Pancreas (tissue), 10 donors: ENCODE results near the gene TRERF1. TPM values are rescaled to one million over a fixed set of nuclear protein-coding genes. Genes with fewer than 3 reads are reported as not detected.

Experiments
- ATAC-seq, 4 donors: fragments of 200-7000 bp; cut with Tn5 transposase; one replicate each; pipeline versions ENCODE4 v1.8.0 to v1.9.1; 2020; ENCODE audit warnings: mild to moderate bottlenecking in 4 of 4, moderate library complexity in 4 of 4
- DNase-seq, 6 donors: peaks; one replicate each; pipeline ENCODE4 v3.0.0-alpha.2; 2020
- FAIRE-seq: peaks from 2 replicates; lab custom pipeline; 2012; peaks lifted over from hg19 to GRCh38; lab: Jason Lieb, UNC
- H3K27ac ChIP-seq, 4 donors: fragments of 200-600 bp; sonication (generic); 1 replicate in 3 of 4; 2 replicates in 1 of 4; pipeline versions ENCODE4 v1.5.0 to v1.8.0; 2020
- H3K27me3 ChIP-seq, 4 donors: fragments of 200-600 bp; one replicate each; pipeline ENCODE4 v1.8.0; 2021
- H3K36me3 ChIP-seq, 3 donors: fragments of 200-600 bp; sonication (generic) in 1 of 3; one replicate each; pipeline versions ENCODE4 v1.5.0 to v1.8.0; 2020 to 2021
- H3K4me1 ChIP-seq, 3 donors: fragments of 200-600 bp; one replicate each; pipeline ENCODE4 v1.8.0; 2021
- H3K4me3 ChIP-seq, 4 donors: fragments of 200-600 bp; sonication (generic) in 2 of 4; one replicate each; pipeline versions ENCODE4 v1.5.0 to v1.8.0; 2020 to 2021
- H3K9me3 ChIP-seq, 4 donors: fragments of 200-600 bp; one replicate each; pipeline ENCODE4 v1.8.0; 2021
- WGBS, 2 donors: extraction: QIAGEN DNeasy Blood & Tissue Kit; methylation state at CpG; one replicate each; pipeline ENCODE4 v1.1.7; 2013; 5-methylcytosine and 5-hydroxymethylcytosine counted together
- intact Hi-C, 3 donors: fragments of 100-400 bp; cut with DNase I; formaldehyde crosslinking; loops; one replicate each; pipeline versions ENCODE4 v1.11.1 to v1.14.2; 2022
- polyA plus RNA-seq, 2 donors: library from polyadenylated mRNA; stranded (reverse); fragments of 200-250 nt; gene quantifications; one replicate each; pipeline ENCODE4 v1.2.3, GENCODE V29; 2013
- total RNA-seq, 6 donors: library from RNA; stranded (reverse); fragmentation: NEBNext Ultra II Directional in 4 of 6; extraction: Animal tissue kit (Norgen Biotek cat#: 25700) in 4 of 6; gene quantifications; one replicate each; pipeline versions ENCODE4 v1.2.1 to v1.2.4, GENCODE V29; 2021 to 2023
- TF ChIP-seq, protein P1 (sequence below), 4 donors: fragments of 200-600 bp; sonication (generic) in 3 of 4; IDR thresholded peaks; one replicate each; pipeline versions ENCODE4 v1.5.0 to v1.8.0; 2021; ENCODE audit warnings: antibody characterized with exemption in 4 of 4
- donor health status: healthy with polysubstance abuse.
- donor health status: DM: no; HTN: no; CAD: no; lungs with moderate emphysema.
- donor health status: DM: no; HTN: no; CAD: no.
- donor health status: control.
- donor health status: control.
- donor health status: Bipolar disorder and iron deficiency.
- donor health status: DM: yes; HTN: yes; CAD: no.
- donor health status: DM: no; HTN: no; CAD: no.
- donor health status: DM: no; HTN: no; CAD: no.
- donor health status: DM: yes; HTN: yes; CAD: no.

TRERF1 gene
- total and polyA plus RNA-seq, 8 donors, result 0.94 to 2.5 (median 1.5) TPM

DNA sequence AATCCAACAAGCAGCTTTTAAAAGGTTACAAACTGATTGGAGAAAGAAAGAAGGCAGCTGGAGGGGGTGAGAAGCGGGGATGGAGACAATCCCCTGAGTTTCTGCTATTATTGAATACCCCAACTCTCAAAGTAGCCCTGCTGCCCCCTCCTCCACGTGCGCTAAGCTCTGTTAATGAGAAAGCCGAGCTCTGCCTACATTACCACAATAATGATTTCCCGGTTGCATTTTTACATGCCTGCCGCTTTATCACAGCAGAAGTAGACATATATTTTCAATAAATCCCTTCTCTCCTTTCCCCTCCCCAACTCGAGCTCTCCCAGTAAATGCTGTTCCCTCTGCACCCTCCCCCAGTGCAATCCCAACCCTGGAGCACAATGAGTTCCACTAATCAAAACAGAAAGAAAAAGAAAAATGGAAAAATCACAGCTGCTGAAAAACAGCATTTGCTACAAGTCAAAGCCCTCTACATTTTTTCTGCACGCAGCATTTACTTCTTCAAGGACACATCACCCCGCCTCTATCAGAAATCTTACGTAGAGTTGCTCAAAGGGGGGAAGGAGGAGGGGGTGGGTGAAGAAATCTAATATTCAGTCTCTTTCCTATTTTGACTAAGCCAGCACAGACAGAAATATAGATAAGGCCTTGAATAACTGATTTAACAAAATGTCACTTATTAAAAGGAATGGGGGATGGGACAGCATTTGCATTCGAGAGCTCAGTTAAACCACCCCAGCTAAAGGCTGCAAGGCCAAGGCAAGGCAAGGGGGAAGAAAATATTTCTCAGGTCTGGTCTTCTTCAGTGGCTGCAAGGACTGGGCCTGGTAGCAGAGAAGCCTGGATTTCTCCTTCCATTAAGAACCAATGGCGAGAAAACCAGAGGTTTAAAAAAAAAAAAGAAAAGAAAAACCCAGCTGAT lies 10.7 kb downstream of the TRERF1 start:
- no peak overlapping the region for H3K4me3 ChIP-seq
- WGBS, 2 donors, result 34 to 37% methylated on average over 12 of the region's 12 CpGs
- peak; percentile 32 to 63 (median 58) for ATAC-seq

DNA sequence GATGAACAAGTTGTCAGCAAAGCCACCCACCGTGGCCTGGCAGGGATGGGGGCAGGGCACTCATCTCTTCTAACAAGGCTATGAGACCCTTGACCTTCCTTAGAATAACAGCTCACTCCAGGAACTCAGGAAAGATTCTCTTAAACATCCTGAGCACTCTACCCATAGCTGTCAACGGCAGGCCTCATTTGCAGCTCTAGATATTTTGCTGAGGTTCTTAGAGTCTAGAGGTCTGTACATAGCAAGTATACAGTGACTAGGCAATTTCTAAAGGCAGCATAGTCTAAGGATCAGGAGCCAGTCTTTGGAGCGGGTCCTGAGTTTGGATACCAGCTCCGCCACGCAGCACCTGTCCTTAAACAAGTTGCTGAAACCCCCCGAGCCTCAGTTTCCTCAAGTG lies 11.7 kb downstream of the TRERF1 start:
- DNase-seq, result no peak

More for the DNA sequence above, 10.7 kb downstream of the TRERF1 start:
- no peaks in the 10 kb centered on the region for H3K9me3 ChIP-seq
- DNase-seq (no peak), FAIRE-seq (no peak)
- TF ChIP-seq, protein P1, sequence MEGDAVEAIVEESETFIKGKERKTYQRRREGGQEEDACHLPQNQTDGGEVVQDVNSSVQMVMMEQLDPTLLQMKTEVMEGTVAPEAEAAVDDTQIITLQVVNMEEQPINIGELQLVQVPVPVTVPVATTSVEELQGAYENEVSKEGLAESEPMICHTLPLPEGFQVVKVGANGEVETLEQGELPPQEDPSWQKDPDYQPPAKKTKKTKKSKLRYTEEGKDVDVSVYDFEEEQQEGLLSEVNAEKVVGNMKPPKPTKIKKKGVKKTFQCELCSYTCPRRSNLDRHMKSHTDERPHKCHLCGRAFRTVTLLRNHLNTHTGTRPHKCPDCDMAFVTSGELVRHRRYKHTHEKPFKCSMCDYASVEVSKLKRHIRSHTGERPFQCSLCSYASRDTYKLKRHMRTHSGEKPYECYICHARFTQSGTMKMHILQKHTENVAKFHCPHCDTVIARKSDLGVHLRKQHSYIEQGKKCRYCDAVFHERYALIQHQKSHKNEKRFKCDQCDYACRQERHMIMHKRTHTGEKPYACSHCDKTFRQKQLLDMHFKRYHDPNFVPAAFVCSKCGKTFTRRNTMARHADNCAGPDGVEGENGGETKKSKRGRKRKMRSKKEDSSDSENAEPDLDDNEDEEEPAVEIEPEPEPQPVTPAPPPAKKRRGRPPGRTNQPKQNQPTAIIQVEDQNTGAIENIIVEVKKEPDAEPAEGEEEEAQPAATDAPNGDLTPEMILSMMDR (IDR thresholded peaks at IDR 0.05), result no peak
- H3K4me1 ChIP-seq, result peaks cover 0 to 4% (median 0%) of the 10 kb centered on the region in 3 donors
- H3K36me3 ChIP-seq, result no peaks in the 10 kb centered on the region
- intact Hi-C loops, result no loop called here
- H3K27me3 ChIP-seq, result no peaks in the 10 kb centered on the region
- H3K27ac ChIP-seq, result peak overlapping the region in 3 of 4 donors; percentile 15 to 33 (median 28)

DNA sequence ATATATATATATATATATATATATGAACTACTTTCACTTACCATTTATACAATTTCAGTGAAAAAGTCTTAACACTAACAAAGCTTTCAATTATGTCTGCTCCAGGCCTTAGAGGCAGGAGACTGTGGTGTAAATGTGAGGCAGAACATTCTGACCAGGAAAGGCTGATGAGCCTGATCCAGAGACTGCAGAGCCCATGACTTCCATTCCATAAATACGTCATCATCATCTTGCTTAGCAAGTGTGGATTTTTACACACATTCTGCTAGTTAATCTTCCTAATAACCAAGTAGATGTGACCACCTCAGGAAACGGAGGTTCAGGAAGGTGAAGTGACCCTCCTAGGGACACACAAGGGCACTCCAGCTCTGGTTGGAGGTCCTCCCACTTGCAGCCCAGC lies 14.9 kb downstream of the TRERF1 start:
- TF ChIP-seq, protein P1 (IDR thresholded peaks at IDR 0.05), result no peak
- Histone ChIP-seq H3K36me3 (no peaks in the 10 kb centered on the region), H3K9me3 (no peaks in the 10 kb centered on the region), H3K4me1 (peaks cover 0 to 4% (median 0%) of the 10 kb centered on the region in 3 donors), H3K4me3 (no peak overlapping the region), H3K27ac (no peak overlapping the region), H3K27me3 (no peaks in the 10 kb centered on the region)
- FAIRE-seq, result no peak
- no peak for ATAC-seq
- 88 to 100% methylated on average over 2 of the region's 2 CpGs for WGBS, 2 donors
- intact Hi-C loops, result no loop called here
- DNase-seq, result no peak

More for the DNA sequence above, 11.7 kb downstream of the TRERF1 start:
- H3K36me3 ChIP-seq, result no peaks in the 10 kb centered on the region
- TF ChIP-seq, protein P1 (IDR thresholded peaks at IDR 0.05), result no peak
- H3K27me3 ChIP-seq, result no peaks in the 10 kb centered on the region
- intact Hi-C loops, result no loop called here
- 86 to 87% methylated on average over 6 of the region's 6 CpGs for WGBS, 2 donors
- no peaks in the 10 kb centered on the region for H3K9me3 ChIP-seq
- H3K4me3 ChIP-seq, result no peak overlapping the region
- peaks cover 0 to 4% (median 0%) of the 10 kb centered on the region in 3 donors for H3K4me1 ChIP-seq
- no peak overlapping the region for H3K27ac ChIP-seq
- FAIRE-seq, result no peak
- peak in 1 of 4 donors; percentile 25 for ATAC-seq

GRCh38 chr6:42434237-42434636 lies 17.5 kb downstream of the TRERF1 start:
- H3K9me3 ChIP-seq, result no peaks in the 10 kb centered on the region
- no peak for FAIRE-seq
- DNase-seq, result no peak
- no peaks in the 10 kb centered on the region for H3K27me3 ChIP-seq
- TF ChIP-seq, protein P1 (IDR thresholded peaks at IDR 0.05), result no peak
- H3K4me1 ChIP-seq, result no peaks in the 10 kb centered on the region
- no peak overlapping the region for H3K4me3 ChIP-seq
- H3K36me3 ChIP-seq, result no peaks in the 10 kb centered on the region
- WGBS, 2 donors, result 88 to 94% methylated on average over 2 of the region's 2 CpGs
- intact Hi-C loops, result no loop called here
- H3K27ac ChIP-seq, result no peak overlapping the region
- no peak for ATAC-seq

- ATAC-seq (no peak), DNase-seq (no peak), FAIRE-seq (no peak)
- Histone ChIP-seq H3K27me3 (no peaks in the 10 kb centered on the region), H3K9me3 (no peaks in the 10 kb centered on the region), H3K4me1 (peaks cover 0 to 6% (median 0%) of the 10 kb centered on the region in 3 donors), H3K36me3 (no peaks in the 10 kb centered on the region), H3K4me3 (no peak overlapping the region), H3K27ac (no peak overlapping the region)
- TF ChIP-seq, protein P1 (IDR thresholded peaks at IDR 0.05), result no peak
- WGBS, 2 donors, result 96 to 98% methylated on average over 2 of the region's 2 CpGs
- intact Hi-C loops, result no loop called here
Observed at GRCh38 chr6:42433409-42433808, 18.3 kb downstream of the TRERF1 start.
